K562 (cell line): ENCODE results near the gene FXR1. TPM values are rescaled to one million over a fixed set of nuclear protein-coding genes. Genes with fewer than 3 reads are reported as not detected.

Experiments
- CBFA2T2 ChIP-seq: fragments of 450-650 bp; conservative IDR thresholded peaks from 2 replicates; pipeline ENCODE4 v1.6.1; 2017; ENCODE audit warnings: mild to moderate bottlenecking
- CREB5 ChIP-seq: fragments of 250-450 bp; sonication (Bioruptor Pico); IDR thresholded peaks from 2 replicates; pipeline ENCODE4 v1.5.0; 2020; ENCODE audit warnings: mild to moderate bottlenecking
- ID3 ChIP-seq, 2 experiments: fragments of 250-450 bp in 1 of 2; fragments of 450-650 bp in 1 of 2; sonication (Bioruptor Pico) in 1 of 2; IDR thresholded peaks; 2 replicates each; pipeline versions ENCODE4 v1.6.1 to v1.8.0; 2016 to 2021; ENCODE audit warnings: mild to moderate bottlenecking in 2 of 2, moderate library complexity in 2 of 2, missing compliant biosample characterization in 1 of 2, missing genetic modification characterization in 1 of 2
- MGA ChIP-seq: fragments of 450-650 bp; IDR thresholded peaks from 2 replicates; pipeline ENCODE4 v1.6.1; 2016; ENCODE audit warnings: mild to moderate bottlenecking, moderate library complexity
- SRSF7 ChIP-seq: fragments of 200-400 bp; formaldehyde crosslinking; optimal IDR thresholded peaks from 2 replicates; pipeline ENCODE3; 2017; ENCODE audit warnings: mild to moderate bottlenecking, low read depth, low read length
- TOE1 ChIP-seq, 2 experiments: fragments of 450-650 bp in 1 of 2; sonication (generic) in 1 of 2; formaldehyde crosslinking in 1 of 2; IDR thresholded peaks; 2 replicates each; pipeline versions ENCODE4 v1.7.1 to v1.8.0; 2016 to 2022; ENCODE audit warnings: borderline replicate concordance in 2 of 2, mild to moderate bottlenecking in 2 of 2, antibody characterized with exemption in 1 of 2, inconsistent platforms in 1 of 2, low read depth in 1 of 2, missing genetic modification reagents in 1 of 2, moderate library complexity in 1 of 2
- YY1 ChIP-seq, 3 experiments: IDR thresholded peaks; 2 replicates each; pipeline ENCODE4 v1.6.1; 2011; ENCODE audit warnings: low read length in 2 of 3, mild to moderate bottlenecking in 2 of 3, moderate library complexity in 2 of 3, borderline replicate concordance in 1 of 3, control low read depth in 1 of 3, low read depth in 1 of 3; ENCODE audit not compliant: insufficient read depth in 3 of 3, insufficient replicate concordance in 2 of 3, control insufficient read depth in 1 of 3, insufficient read length in 1 of 3; ENCODE audit errors: extremely low read depth in 1 of 3
- polyA plus RNA-seq, 8 experiments: library from polyadenylated mRNA; depleted of rRNA in 4 of 8; stranded (reverse) in 5 of 8; unstranded in 3 of 8; fragments of >200 nt; fragmentation: Nextera tagmentation in 2 of 8; fragmentation: Illumina TruSeq in 1 of 8; extraction: Ambion mirVana in 2 of 8; extraction: Trizol in 1 of 8; gene quantifications; 2 replicates each; pipeline versions ENCODE4 v1.2.1 to v1.2.3, GENCODE V29; 2011 to 2014; ENCODE audit warnings: inconsistent platforms in 1 of 8, missing spikeins in 1 of 8
- total RNA-seq, 7 experiments: library from RNA; depleted of rRNA in 6 of 7; stranded (reverse); fragments of >200 nt in 6 of 7; fragmentation: Illumina TruSeq in 2 of 7; extraction: Trizol in 2 of 7; gene quantifications; 2 replicates each; pipeline versions ENCODE4 v1.2.1 to v1.2.3, GENCODE V29; 2011 to 2021; ENCODE audit warnings: low replicate concordance in 1 of 7
- TF ChIP-seq, protein P1 (sequence below): sonication (generic); formaldehyde crosslinking; IDR thresholded peaks from 2 replicates; pipeline ENCODE4 v1.8.0; 2022; ENCODE audit warnings: missing genetic modification reagents, mild to moderate bottlenecking, moderate library complexity, borderline replicate concordance
- TF ChIP-seq, protein P2 (sequence below): sonication (generic); formaldehyde crosslinking; IDR thresholded peaks from 2 replicates; pipeline ENCODE4 v1.9.0; 2022; ENCODE audit warnings: mild to moderate bottlenecking, missing genetic modification reagents

The FXR1 gene
- total and polyA plus RNA-seq, 9 of the 15 experiments (the other 6 are each of a cell fraction or from before 2014, with no cell fraction given): 59.4 to 177 (median 136) TPM

GRCh38 chr3:180881065-180881801 is 31.2 kb upstream of the FXR1 start (continued):
- TF ChIP-seq TOE1 (IDR thresholded peaks at IDR 0.05; ENCODE audit: borderline replicate concordance) (no peak), TOE1 (CRISPR knock-in tag; IDR thresholded peaks at IDR 0.05; ENCODE audit: borderline replicate concordance, low read depth) (no peak), ID3 (CRISPR knock-in tag; IDR thresholded peaks at IDR 0.05) (no peak), ID3 (tag; IDR thresholded peaks at IDR 0.05) (no peak), YY1 (IDR thresholded peaks at IDR 0.05; ENCODE audit: borderline replicate concordance in 1 of 3, control insufficient read depth in 1 of 3, extremely low read depth in 1 of 3, insufficient read depth in 3 of 3, insufficient read length in 1 of 3, insufficient replicate concordance in 2 of 3, low read depth in 1 of 3, low read length in 2 of 3) (peak; percentile 45 to 88 (median 47)), MGA (peak; percentile 53), CREB5 (CRISPR knock-in tag) (no peak), SRSF7 (no peak), CBFA2T2 (no peak)
- TF ChIP-seq, protein P1, sequence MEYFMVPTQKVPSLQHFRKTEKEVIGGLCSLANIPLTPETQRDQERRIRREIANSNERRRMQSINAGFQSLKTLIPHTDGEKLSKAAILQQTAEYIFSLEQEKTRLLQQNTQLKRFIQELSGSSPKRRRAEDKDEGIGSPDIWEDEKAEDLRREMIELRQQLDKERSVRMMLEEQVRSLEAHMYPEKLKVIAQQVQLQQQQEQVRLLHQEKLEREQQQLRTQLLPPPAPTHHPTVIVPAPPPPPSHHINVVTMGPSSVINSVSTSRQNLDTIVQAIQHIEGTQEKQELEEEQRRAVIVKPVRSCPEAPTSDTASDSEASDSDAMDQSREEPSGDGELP (CRISPR knock-in tag): no peak
- TF ChIP-seq, protein P2, sequence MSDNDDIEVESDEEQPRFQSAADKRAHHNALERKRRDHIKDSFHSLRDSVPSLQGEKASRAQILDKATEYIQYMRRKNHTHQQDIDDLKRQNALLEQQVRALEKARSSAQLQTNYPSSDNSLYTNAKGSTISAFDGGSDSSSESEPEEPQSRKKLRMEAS (CRISPR knock-in tag): peak; percentile 59; the same call in 1 of the 2 replicates
